Activated CD4-positive, alpha-beta T cell treated with anti-CD3 and anti-CD28 coated beads, Interleukin-2, amount 10 ng/mL, durations not matched to agents 7 days and 5 days (primary cell): Measurements from ENCODE around the gene EGFLAM. TPM values are rescaled to one million over a fixed set of nuclear protein-coding genes. Genes with fewer than 3 reads are reported as not detected.

Source experiments
- CTCF ChIA-PET: fragments of 350-600 bp; sonication (Branson Sonifier 250); formaldehyde crosslinking; loops from one replicate; lab custom pipeline; 2021; ENCODE audit warnings: antibody characterized with exemption; lab: Charles Lee
- POLR2A ChIA-PET: fragments of 350-600 bp; sonication (Branson Sonifier 250); formaldehyde crosslinking; loops from one replicate; lab custom pipeline; 2021; ENCODE audit warnings: antibody characterized with exemption; lab: Charles Lee
- DNase-seq: peaks from one replicate; pipeline ENCODE4 v3.0.0-alpha.2; 2020
- H3K27ac Mint-ChIP-seq: one replicate; pipeline ENCODE4 v1.8.0; 2021; ENCODE audit warnings: mild to moderate bottlenecking, moderate library complexity, mixed read lengths
- H3K27me3 Mint-ChIP-seq: one replicate; pipeline ENCODE4 v1.8.0; 2021; ENCODE audit warnings: mixed read lengths
- H3K36me3 Mint-ChIP-seq: one replicate; pipeline ENCODE4 v1.8.0; 2021; ENCODE audit warnings: low read depth, mixed read lengths
- H3K4me1 Mint-ChIP-seq: one replicate; pipeline ENCODE4 v1.8.0; 2021; ENCODE audit warnings: mixed read lengths
- H3K4me3 Mint-ChIP-seq: one replicate; pipeline ENCODE4 v1.8.0; 2021; ENCODE audit warnings: mild to moderate bottlenecking, moderate library complexity, mixed read lengths
- H3K9me3 Mint-ChIP-seq: one replicate; pipeline ENCODE4 v1.8.0; 2021; ENCODE audit warnings: mixed read lengths
- total RNA-seq, 2 experiments: library from RNA; stranded (reverse); gene quantifications; one replicate each; pipeline ENCODE4 v1.2.3, GENCODE V29; 2021

EGFLAM gene
- total RNA-seq, 2 experiments from 2014 or later: not detected

DNA sequence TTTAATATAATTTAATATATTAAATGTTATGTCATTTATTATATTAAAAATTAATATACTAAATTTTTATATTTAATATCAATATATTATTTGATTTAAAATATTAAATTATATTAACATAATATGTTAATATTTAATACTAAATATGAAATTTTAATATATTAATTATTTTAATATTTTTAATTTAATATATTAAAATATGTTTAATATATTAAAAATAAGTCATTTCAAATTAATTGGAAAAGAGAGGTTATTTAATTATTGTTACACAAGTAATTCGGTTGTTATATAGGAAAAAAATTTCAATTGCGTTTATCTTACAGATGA is 183.9 kb downstream of the EGFLAM start:
- DNase-seq: no peak
- H3K36me3 Mint-ChIP-seq: no peaks in the 10 kb centered on the region
- POLR2A ChIA-PET: no interaction called here
- no peaks in the 10 kb centered on the region for H3K4me1 Mint-ChIP-seq
- no peak overlapping the region for H3K27ac Mint-ChIP-seq
- peaks cover 53% of the 10 kb centered on the region for H3K27me3 Mint-ChIP-seq
- H3K9me3 Mint-ChIP-seq: no peaks in the 10 kb centered on the region
- no peak overlapping the region for H3K4me3 Mint-ChIP-seq
- CTCF ChIA-PET: interaction anchor here (0.6 to 2.4 kb wide), 24 partner anchors 8 to 436 kb away, joined by 3 to 29 read pairs (median 4); no protein-coding TSS in a partner anchor

GRCh38 chr5:38443390-38443789 is 185.0 kb downstream of the EGFLAM start:
- H3K4me1 Mint-ChIP-seq: no peaks in the 10 kb centered on the region
- POLR2A ChIA-PET: no interaction called here
- H3K27me3 Mint-ChIP-seq: peaks cover 61% of the 10 kb centered on the region
- no peaks in the 10 kb centered on the region for H3K36me3 Mint-ChIP-seq
- no peak for DNase-seq
- H3K9me3 Mint-ChIP-seq: no peaks in the 10 kb centered on the region
- no peak overlapping the region for H3K4me3 Mint-ChIP-seq
- CTCF ChIA-PET: interaction anchor here (1.6 kb wide), 1 partner anchor 10 kb away, joined by 3 read pairs; no protein-coding TSS in a partner anchor
- H3K27ac Mint-ChIP-seq: no peak overlapping the region

GRCh38 chr5:38445374-38446028 is 187.1 kb downstream of the EGFLAM start:
- Mint-ChIP-seq H3K36me3 (no peaks in the 10 kb centered on the region), H3K4me1 (no peaks in the 10 kb centered on the region), H3K27me3 (peaks cover 70% of the 10 kb centered on the region), H3K4me3 (no peak overlapping the region), H3K27ac (no peak overlapping the region), H3K9me3 (no peaks in the 10 kb centered on the region)
- POLR2A ChIA-PET: no interaction called here
- CTCF ChIA-PET: no interaction called here
- no peak for DNase-seq

DNA sequence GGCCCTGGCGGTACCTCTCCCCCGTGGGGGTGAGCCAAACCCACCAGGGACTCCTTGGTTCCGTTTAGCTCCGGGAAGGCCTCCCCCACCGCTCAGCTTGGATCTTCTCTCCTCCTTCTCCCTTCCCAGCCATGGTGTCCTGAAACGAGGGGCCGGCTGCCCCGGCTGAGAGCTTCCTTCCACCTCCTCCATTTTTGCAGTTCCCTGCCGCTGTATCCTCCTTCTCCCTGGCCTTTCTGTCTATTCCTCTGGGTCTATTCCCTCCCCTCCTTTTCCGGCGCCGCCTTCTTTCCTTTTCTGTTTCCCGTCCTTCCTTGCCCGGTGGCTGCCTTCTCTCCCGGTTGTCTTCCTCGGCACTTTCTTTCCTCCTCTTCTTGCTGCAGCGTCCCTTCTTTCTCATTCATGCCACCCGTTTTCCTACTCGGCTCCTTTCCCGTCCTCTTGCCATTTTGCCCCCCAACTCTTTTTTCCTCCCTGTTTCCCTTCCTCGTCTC is 187.7 kb downstream of the EGFLAM start:
- H3K4me3 Mint-ChIP-seq: no peak overlapping the region
- no peaks in the 10 kb centered on the region for H3K4me1 Mint-ChIP-seq
- ChIA-PET POLR2A (no interaction called here), CTCF (no interaction called here)
- H3K27me3 Mint-ChIP-seq: peaks cover 73% of the 10 kb centered on the region
- no peak for DNase-seq
- H3K36me3 Mint-ChIP-seq: no peaks in the 10 kb centered on the region
- H3K27ac Mint-ChIP-seq: no peak overlapping the region
- H3K9me3 Mint-ChIP-seq: no peaks in the 10 kb centered on the region

DNA sequence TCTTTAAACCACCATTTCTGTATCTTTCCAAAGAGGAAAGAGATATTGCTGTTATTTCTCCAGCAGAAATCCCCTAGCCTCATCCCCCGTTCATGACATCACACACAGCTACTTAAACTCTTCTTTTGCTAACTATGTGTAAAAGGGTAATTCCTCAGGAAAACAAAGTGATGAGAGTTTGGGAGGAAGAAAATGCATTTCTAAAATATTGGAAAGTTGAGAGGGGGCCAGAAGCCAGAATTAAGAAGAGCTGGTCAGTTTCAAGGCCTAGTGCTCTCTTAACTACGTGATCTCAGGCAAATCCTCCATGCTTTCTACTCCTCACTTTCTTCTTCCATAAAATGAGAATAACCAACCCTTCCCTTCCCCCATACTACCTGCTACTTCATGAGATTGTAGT is 188.7 kb downstream of the EGFLAM start:
- Mint-ChIP-seq H3K9me3 (no peaks in the 10 kb centered on the region), H3K4me1 (no peaks in the 10 kb centered on the region), H3K27ac (no peak overlapping the region), H3K27me3 (peaks cover 71% of the 10 kb centered on the region), H3K4me3 (no peak overlapping the region), H3K36me3 (no peaks in the 10 kb centered on the region)
- DNase-seq: no peak
- CTCF ChIA-PET: interaction anchor here (1.6 kb wide), 1 partner anchor 363 kb away, joined by 5 read pairs; no protein-coding TSS in a partner anchor
- POLR2A ChIA-PET: no interaction called here

DNA sequence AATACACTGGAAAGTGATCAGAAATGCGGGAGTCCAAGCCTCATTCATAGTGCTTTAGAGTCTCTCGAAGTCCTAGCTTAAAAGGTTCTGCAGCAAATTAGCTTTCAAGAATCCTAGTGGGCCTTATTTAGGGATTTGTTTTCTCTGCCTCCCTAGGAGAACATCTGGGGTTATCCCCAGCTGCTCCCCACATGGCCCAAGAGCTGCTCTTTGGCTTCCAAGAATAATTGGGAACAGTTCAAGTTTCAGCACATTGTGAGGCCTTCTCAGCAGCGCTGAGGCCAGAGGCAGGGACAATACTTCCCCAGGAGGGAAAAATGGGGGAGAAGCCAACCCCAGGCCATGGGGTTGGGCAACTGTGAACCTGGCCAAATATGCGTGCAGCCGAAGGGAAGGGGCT is 189.4 kb downstream of the EGFLAM start:
- H3K4me1 Mint-ChIP-seq: peaks cover 6% of the 10 kb centered on the region
- no peak overlapping the region for H3K27ac Mint-ChIP-seq
- no peak for DNase-seq
- ChIA-PET POLR2A (interaction anchor here (0.7 kb wide), 1 partner anchor 261 kb away, joined by 4 read pairs; no protein-coding TSS in a partner anchor), CTCF (interaction anchor here (0.6 to 1.6 kb wide), 6 partner anchors 21 to 1783 kb away, joined by 3 to 5 read pairs (median 4); no protein-coding TSS in a partner anchor)
- H3K9me3 Mint-ChIP-seq: no peaks in the 10 kb centered on the region
- no peaks in the 10 kb centered on the region for H3K36me3 Mint-ChIP-seq
- no peak overlapping the region for H3K4me3 Mint-ChIP-seq
- H3K27me3 Mint-ChIP-seq: peaks cover 77% of the 10 kb centered on the region

GRCh38 chr5:38448568-38449350 is 190.4 kb downstream of the EGFLAM start:
- POLR2A ChIA-PET: no interaction called here
- Mint-ChIP-seq H3K4me1 (peaks cover 16% of the 10 kb centered on the region), H3K36me3 (no peaks in the 10 kb centered on the region), H3K4me3 (no peak overlapping the region), H3K27me3 (peaks cover 74% of the 10 kb centered on the region), H3K27ac (no peak overlapping the region), H3K9me3 (no peaks in the 10 kb centered on the region)
- CTCF ChIA-PET: interaction anchor here (1.3 to 1.6 kb wide), 2 partner anchors 20 to 361 kb away, joined by 4 to 5 read pairs; no protein-coding TSS in a partner anchor
- no peak for DNase-seq

DNA sequence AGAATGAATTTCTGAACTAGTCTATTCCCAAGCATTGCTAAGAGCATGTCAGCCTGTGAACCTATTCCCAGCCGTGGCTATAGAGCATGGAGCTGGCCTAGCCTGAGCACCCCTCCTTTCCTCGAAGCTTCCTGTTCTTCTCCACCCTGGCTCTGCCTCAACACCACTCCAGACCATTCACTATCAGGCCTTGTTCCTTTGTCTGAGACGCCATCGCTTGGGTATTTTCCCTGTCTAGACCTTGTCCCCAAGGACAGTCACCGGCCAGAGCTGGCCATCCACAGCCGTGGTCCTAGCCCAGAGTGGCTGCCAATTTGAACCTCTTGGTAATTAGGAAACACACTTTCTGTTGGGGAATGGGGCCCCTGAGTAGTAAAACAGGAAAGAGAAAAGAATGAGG is 192.3 kb downstream of the EGFLAM start:
- Mint-ChIP-seq H3K36me3 (no peaks in the 10 kb centered on the region), H3K27ac (no peak overlapping the region), H3K9me3 (no peaks in the 10 kb centered on the region), H3K4me1 (peaks cover 24% of the 10 kb centered on the region), H3K4me3 (no peak overlapping the region), H3K27me3 (peaks cover 73% of the 10 kb centered on the region)
- ChIA-PET CTCF (interaction anchor here (1.5 kb wide), 1 partner anchor 9 kb away, joined by 6 read pairs; no protein-coding TSS in a partner anchor), POLR2A (no interaction called here)
- no peak for DNase-seq

GRCh38 chr5:38451074-38451725 is 192.8 kb downstream of the EGFLAM start:
- ChIA-PET POLR2A (no interaction called here), CTCF (interaction anchor here (3.2 kb wide), 1 partner anchor 10 kb away, joined by 29 read pairs; no protein-coding TSS in a partner anchor)
- no peak for DNase-seq
- Mint-ChIP-seq H3K36me3 (no peaks in the 10 kb centered on the region), H3K4me3 (no peak overlapping the region), H3K9me3 (no peaks in the 10 kb centered on the region), H3K27me3 (peaks cover 75% of the 10 kb centered on the region), H3K27ac (no peak overlapping the region), H3K4me1 (peaks cover 24% of the 10 kb centered on the region)

GRCh38 chr5:38452201-38452600 is 193.8 kb downstream of the EGFLAM start:
- DNase-seq: no peak
- ChIA-PET POLR2A (no interaction called here), CTCF (interaction anchor here (3.2 kb wide), 1 partner anchor 11 kb away, joined by 29 read pairs; no protein-coding TSS in a partner anchor)
- no peak overlapping the region for H3K27ac Mint-ChIP-seq
- H3K27me3 Mint-ChIP-seq: peaks cover 75% of the 10 kb centered on the region
- peaks cover 24% of the 10 kb centered on the region for H3K4me1 Mint-ChIP-seq
- no peaks in the 10 kb centered on the region for H3K9me3 Mint-ChIP-seq
- no peak overlapping the region for H3K4me3 Mint-ChIP-seq
- no peaks in the 10 kb centered on the region for H3K36me3 Mint-ChIP-seq

DNA sequence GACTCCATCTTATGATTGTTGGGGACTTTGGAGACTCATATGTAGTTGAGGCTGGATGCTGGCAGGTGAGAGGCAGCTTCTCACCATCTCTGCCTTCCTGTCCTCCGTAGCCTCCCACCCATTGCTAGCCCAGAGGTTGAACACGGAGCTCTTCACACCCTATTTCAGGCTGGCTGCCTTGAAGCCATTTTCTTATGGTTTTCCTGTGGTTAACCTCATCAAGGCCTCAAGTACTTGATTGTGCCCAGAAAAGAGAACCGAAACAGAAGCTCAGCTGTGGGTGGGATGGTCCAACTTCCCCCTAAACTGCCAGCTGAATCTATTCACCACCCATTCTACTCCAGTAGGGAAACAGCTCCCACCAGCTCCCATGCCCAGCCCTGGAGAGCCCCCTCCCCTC is 195.1 kb downstream of the EGFLAM start:
- Mint-ChIP-seq H3K27ac (peak overlapping the region; percentile 55), H3K9me3 (no peaks in the 10 kb centered on the region), H3K4me1 (peaks cover 24% of the 10 kb centered on the region), H3K4me3 (no peak overlapping the region), H3K36me3 (no peaks in the 10 kb centered on the region), H3K27me3 (peaks cover 77% of the 10 kb centered on the region)
- CTCF ChIA-PET: interaction anchor here (0.9 to 3.2 kb wide), 6 partner anchors 9 to 764 kb away, joined by 3 to 29 read pairs (median 4); no protein-coding TSS in a partner anchor
- POLR2A ChIA-PET: interaction anchor here (0.5 kb wide), 1 partner anchor 23 kb away, joined by 7 read pairs; no protein-coding TSS in a partner anchor
- DNase-seq: peak; percentile 81

GRCh38 chr5:38453921-38454320 is 195.6 kb downstream of the EGFLAM start:
- DNase-seq: no peak
- peak overlapping the region; percentile 55 for H3K27ac Mint-ChIP-seq
- peaks cover 76% of the 10 kb centered on the region for H3K27me3 Mint-ChIP-seq
- H3K9me3 Mint-ChIP-seq: no peaks in the 10 kb centered on the region
- POLR2A ChIA-PET: interaction anchor here (0.5 kb wide), 1 partner anchor 23 kb away, joined by 7 read pairs; no protein-coding TSS in a partner anchor
- no peak overlapping the region for H3K4me3 Mint-ChIP-seq
- CTCF ChIA-PET: interaction anchor here (0.9 to 3.2 kb wide), 4 partner anchors 9 to 14 kb away, joined by 3 to 29 read pairs (median 4); no protein-coding TSS in a partner anchor
- H3K4me1 Mint-ChIP-seq: peaks cover 24% of the 10 kb centered on the region
- no peaks in the 10 kb centered on the region for H3K36me3 Mint-ChIP-seq
